Mucosa of gallbladder (tissue), 1 donor: Measurements from ENCODE around the gene SPRTN. TPM values are rescaled to one million over a fixed set of nuclear protein-coding genes. Genes with fewer than 3 reads are reported as not detected.
"Not testable (repeated sequence)": the region's sequence is repeated elsewhere in the genome, so short reads cannot be mapped to it uniquely, and the experiment has no call there.

Source experiments
- DNase-seq: peaks from one replicate; pipeline ENCODE4 v3.0.0-alpha.2; 2020; ENCODE audit warnings: low spot score
- total RNA-seq: library from RNA; stranded (reverse); gene quantifications from one replicate; pipeline ENCODE4 v1.2.1, GENCODE V29; 2021
- donor health status: DM: no; HTN: no; CAD: no.

Gene SPRTN
- total RNA-seq, 1 donor from 2014 or later = 10.6 TPM

DNA sequence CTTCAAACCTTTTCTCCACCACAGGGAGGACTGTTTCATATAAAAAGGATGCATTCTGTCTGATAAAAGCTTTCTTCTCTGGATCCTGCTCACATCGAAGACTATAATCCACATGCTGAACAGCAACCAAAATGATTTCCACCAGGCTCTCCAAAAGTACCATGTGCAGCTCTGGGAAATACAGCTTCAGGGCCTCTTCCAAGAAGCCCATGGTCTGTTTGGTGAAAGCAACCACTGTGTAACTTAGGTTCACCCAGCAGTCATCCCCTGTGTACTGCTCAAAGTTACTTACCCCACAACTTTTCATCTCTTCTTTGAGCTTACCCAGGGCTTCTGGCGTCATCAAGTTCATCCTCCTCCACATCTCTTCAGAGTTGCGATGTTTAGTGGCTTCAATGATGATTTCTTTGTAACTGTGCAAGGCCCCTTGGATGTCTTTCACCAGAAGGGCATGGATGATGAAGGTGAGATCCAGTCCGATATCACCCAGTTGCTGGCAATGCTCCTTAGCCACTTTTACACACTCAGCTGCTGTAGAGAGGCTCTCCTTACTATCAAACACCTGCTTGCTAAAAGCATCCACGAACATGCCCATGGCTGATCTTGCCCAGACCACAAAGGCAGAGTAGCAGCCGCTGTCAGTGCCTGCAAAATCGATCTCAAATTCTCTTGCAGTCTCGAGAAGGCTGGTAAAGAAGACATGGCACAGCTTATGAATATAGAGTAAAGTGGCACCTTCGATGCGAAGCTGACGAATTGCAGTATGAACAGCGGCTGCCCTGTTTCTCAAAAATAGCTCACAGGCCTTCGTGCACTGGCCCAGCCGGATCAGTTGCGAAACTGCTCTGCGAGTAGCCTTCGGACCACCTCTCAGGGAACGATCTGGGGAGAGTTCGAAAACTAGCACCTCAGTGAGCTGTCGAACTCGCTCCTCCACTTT lies 2.2 kb upstream of the SPRTN start:
- DNase-seq = no peak

DNA sequence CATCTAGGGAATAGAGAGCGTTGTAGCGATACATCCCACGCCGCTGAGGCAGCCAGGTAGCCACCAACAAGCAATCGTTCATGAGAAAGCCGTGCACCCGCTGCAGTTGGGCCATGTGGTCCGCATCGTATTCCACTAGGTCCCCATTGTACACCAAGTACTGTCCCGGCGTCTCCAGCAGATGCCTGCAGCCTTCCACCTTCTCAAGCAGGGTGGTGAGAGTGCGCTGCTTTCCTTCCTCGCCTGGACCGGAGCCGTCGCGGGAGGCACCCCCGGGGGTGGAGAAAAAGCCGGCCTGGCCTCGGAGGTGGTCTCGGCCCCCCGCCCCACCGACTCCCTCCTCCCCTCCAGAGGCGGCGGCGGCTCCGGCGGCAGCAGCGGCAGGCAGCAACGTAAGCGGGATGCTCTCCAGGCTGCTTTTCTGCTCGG lies 1.0 kb upstream of the SPRTN start:
- no peak for DNase-seq

DNA sequence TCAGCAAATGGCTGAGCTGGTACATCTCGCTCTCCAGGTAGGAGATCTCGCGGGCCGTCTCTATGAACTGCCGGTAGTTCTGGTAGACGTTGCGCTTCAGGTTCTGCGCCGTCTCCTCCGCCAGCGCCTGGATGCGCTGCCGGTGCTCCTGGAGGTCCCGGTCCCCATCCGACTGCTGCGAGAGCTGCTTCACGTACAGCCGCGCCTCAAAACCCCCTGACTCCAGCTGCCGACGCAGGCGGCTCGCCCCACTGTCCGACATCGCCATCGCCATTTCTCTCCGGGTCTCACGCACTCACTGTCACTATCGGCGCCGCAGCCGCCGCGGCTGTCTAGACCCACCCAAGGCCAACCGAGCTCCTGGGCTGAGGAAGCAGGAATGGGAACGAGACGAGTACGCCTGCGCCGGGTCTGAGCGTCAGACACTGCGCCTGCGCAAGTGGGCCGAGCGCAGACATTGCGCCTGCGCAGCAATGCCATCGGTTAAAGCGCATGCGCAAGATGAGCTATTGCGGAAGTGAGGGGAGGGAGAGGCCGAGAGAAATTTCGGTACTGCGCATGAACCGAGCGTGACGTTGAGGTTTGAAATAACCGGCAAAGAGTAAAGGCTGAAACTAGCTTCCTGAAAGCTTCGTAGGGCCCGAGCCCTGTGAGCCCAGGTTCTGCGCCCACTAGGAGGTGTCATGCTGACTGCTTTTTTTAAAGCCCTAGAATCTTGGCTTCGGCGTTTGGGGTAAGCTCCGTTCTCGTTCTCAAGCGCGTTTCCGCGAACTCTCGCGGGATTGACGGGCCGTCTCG lies 422 bp upstream of the SPRTN start, which contains the start of gene EXOC8:
Gene EXOC8 (minus strand): TSS at position 381 of the 798 bp plus-strand sequence. CDS start 107 bp downstream, at position 274.
- DNase-seq = peak; percentile 97

DNA sequence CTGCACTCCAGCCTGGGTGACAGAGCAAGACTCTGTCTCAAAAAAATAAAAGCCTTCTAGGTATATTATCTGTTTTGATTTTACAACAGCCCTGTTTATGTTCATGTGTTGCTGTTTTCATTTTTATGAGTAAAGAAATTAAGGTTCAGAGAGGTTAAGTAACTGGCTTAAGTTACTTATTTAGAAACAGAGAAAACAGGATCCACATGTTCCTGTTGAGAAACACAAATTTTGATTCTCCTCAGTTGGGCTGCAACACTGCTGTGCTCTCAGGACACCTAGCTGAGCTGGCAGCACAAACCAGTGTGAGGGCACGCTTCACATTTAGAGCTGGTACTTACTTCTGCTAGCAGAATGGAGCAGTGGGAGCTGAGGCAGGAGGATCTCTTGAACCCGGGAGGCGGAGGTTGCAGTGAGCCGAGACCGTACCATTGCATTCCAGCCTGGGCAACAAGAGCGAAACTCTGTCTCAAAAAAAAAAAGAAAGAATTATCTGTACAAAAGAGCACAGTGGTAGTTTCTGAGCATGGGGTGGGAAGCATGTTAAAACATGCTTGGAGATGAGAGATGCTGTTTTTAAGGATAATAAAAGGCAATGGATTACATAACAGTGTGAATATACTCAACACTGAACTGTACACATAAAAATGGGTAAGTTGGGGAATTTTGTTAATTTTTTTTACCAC lies 2.4 kb downstream of the SPRTN start:
- DNase-seq = no peak

DNA sequence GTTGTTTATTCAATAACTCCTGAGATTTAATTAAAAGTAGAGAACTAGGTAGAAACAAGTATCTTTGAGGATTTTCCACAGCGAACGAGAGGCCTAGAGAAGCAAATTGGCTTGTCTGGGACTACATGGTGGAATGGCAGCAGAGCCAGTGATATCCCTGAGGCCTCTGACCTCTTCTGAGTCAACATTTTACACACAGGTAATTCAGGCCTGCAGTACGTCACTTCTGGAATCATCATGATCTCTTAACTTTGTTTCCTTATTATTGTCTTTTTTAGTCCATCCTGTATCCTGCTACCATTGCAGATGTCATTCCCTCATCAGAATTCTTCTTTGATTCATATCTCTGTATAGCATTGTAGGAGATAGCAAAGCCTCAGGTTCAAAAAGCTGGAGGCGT lies 9.9 kb downstream of the SPRTN start:
- DNase-seq = no peak

DNA sequence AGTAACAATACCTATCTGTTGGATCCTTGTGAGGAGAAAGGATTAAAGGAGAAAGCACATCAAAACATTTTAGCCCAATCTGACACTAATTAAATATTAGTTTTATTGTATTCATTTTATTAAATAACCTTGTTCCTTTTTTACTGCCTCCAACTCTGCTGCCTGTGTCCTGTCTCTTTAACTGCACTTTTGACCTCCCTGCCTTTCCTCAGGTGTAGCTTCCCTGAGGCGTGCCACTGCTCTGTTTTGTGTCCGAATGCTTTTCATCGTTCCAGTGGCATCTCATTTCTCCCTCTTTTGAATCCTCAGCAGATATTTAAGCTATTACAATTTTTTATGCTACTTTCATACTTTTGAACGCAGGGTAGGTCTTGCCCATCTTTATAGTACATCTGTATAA lies 10.3 kb downstream of the SPRTN start:
- no peak for DNase-seq

DNA sequence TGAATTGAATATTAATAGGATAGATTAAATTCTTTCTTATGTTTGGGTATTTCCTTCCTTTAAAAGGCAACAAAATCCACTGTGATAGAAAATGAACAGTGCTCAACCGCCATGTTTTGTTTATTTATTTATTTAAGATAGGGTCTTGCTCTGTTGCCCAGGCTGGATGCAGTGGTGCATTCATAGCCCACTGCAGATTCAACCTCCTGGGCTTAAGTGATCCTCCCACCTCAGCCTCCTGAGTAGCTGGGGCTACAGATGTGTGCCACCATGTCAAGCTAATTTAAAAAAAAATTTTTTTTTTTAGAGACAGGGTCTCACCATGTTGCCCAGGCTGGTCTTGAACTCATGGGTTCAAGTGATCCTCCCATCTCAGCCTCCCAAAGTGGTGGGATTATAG lies 10.8 kb downstream of the SPRTN start:
- DNase-seq = not testable (repeated sequence)

DNA sequence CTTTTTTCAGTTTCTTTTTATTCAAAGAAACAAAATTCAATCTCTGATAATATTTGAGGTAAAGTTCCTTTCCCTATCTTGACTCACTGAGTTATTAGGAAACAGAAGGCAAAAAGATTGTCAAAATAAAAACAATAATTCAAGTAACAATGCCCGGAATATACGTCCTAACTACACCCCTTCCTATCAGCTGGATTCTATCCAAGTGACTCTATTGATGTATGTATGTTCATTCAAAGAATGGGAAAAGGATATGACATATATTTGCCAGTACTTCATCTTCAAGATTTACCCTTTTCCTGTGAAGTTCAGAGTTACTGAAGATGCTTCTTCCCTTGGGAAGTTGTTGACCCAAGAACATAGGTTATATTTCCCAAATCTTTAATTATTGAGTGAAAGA lies 13.7 kb downstream of the SPRTN start:
- DNase-seq = no peak

DNA sequence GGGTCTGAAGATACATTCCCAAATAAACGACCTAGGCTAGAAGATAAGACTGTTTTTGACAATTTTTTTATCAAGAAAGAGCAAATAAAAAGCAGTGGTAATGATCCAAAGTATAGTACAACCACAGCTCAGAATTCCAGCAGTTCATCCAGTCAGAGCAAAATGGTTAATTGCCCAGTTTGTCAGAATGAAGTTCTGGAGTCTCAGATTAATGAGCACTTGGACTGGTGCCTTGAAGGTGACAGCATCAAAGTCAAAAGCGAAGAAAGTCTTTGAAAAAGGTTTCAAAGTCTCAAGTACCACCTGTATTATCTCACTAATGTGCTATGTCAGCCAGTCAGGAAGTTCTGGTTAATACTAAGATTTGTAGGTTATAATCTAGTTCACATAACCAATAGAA lies 15.0 kb downstream of the SPRTN start:
- no peak for DNase-seq

DNA sequence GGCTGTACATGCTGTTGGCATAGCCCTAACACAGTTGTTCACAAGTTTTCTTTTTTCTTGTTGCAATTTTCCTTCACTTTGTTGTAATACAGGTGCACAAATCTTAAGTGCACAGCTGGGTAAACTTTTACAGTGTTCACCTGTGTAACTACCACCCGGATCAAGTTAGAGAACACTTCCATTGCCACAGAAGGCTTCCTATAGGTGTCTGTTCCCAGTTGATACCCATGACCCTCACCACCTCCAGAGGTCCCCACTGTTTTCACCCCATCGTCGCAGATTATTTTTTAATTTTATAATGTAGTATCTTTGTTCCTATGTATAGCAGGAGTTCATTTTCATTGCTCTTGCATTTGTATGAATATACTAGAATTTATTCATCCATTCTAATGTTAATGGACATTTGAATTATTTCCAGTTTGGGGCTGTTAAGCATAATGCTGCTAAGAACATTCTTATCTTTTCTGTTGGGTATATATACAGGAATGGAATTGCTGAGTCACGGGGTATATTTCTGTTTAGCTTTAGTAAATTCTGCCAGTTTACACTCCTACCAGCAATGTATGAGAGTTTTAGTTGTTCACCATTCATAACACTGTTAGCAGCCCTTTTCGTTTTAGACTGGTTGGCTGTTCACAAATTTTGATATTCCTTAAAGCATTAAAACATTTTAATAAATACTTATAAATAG lies 16.4 kb downstream of the SPRTN start:
- DNase-seq = no peak

DNA sequence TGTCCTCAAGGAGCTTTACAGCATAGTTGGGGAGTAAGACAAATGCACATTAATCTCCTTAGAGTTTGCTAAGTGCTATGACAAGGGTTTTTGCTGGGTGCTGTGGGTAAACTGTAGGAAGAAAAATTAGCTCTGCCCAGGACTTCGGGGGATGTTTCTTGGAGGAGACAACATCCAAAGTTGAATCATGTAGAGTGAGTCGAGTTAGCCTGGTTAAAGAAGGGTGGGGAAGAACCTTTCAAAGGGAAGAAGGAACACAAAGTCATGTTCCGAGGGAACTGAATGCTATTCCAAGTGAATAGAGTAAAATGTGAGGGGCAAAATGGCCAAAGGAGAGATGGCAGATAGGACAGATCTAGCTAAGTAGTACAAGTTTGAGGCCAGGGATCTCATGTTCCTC lies 17.1 kb downstream of the SPRTN start:
- no peak for DNase-seq

DNA sequence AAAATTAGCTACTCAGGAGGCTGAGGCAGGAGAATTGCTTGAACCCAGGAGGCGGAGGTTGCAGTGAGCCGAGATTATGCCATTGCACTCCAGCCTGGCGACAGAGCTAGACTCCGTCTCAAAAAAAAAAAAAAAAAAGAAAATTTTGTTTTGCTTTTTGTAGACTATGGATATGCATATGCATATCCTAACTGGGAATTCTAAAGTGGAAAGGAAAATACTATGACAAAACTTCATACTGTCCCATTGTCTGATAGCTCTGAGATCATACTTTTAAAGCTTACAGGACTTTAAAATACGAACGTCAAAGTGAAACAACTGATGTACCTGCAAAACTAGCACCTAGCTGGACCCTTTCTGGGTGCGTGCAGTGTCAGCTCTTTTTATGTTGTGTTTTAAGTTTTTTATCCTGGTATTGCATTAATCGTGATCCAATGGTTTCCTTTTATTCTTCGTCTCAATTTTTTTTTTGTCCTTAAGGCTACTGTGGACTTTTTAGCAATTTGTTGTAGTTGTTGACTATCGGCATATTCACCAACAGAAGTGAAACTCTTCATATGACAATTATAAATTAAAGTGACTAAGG lies 19.2 kb downstream of the SPRTN start:
- DNase-seq = no peak

DNA sequence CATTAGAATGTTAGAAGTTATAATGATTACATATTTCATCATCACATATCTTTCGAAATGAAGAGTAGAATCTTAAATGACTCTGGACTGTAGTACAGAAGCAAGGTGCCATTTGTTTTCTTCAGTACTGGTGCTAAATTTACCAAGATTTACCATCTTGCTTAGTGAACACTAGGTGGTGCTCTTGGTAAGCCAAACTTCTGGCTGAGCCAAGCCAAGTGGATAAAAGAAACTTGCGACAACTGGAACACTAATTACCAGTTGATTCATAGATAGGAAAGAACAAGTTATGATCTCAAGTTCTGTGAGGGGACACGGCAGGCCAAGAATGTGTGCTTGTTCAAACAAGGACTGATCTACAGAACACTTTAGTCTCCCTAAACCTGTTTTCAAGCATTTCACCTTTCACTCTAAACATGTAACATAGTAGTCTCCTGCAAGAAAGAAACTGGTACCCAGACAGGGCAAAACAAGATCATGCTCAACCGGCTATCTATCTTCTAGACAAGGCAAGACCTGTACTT lies 19.8 kb downstream of the SPRTN start:
- DNase-seq = peak; percentile 31

DNA sequence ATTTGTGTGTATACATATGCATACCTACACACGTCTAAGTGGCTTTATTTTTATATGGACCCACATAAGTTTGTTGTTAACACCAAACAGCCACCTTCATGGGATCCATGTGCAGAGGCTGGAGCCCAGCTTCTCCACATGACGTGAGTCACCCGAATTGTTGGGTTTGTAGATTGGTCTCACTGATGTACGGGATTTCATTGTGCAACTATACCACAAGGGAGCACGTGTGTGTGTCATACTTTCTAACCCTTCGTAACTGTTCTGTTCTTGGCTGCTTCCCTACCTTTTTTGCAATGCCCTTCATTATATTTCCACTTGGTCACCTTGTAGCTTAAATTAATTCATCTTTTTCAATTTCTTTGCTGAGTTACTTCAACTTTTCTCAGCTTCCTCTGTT lies 21.0 kb downstream of the SPRTN start:
- DNase-seq = no peak

DNA sequence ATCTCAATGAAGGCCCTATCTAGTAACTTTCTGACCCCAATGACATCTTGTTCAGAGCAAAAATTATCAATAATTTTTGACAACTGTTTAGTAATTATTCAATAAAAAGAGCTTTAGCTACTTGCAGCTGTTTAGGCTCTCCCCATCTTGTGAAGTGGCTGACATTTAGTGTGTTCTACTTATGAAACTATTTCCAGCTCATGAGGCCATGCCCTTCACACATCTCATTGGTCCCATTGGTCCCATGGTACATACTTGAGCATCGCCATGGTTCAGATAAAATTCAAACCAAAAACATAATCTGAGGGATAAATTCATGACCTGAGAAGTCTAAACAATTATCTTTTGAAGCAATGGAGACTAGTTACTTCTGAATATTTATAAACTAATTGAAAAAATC lies 24.2 kb downstream of the SPRTN start:
- no peak for DNase-seq

DNA sequence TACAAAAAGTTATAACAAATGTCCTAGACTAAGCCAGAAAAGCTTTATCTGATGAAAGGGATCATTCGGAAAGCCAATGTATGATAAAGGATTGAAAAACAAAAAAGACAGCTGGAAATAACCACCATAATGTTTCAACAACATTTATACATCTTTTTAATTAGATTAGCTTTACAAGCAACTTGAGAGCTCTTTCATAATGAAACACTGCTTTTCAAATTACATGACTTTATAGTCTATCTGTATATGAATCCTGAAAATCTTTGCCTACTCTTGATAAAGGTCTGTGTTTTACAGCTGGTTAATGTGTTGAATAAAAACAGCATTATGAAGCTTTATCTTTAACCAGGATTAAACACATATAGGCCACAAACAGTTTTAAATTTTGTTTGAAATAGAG lies 25.5 kb downstream of the SPRTN start:
- no peak for DNase-seq

DNA sequence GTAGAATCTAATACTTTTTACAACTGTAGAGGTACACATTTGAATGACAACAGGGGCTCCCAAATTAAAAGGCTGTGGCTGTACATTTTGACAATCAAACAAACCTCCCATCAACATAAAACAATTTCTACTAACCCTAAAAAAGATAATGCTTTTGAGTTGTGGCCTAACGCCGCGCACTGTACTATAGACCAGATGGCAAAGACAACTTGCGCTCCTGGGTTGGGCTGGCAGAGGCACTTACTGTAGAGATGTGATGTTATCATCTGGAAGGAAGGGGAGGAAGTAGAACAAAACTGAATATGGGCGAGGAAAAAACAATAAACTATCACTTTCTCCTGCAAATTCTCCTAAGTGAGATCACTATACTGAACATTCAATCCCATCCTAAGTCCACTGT lies 26.1 kb downstream of the SPRTN start:
- DNase-seq = no peak

DNA sequence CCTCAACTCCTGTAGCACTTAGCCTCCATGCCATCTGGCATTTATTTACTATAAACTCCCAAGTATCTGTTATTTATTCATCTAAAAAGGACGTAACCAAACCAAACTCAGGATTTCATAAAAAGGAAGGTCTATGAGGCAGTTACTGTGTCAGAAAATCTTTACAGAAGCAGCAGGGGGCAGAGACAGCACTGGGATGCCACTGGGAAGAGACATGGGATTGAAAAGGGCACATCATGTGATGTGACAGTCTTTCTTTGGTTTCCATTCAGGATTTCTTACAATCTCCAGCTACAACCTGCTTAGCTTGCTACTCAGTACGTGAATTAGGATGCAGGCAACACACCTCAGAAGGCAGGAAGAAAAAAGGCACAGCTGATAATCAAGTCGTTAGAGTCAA lies 31.2 kb downstream of the SPRTN start:
- no peak for DNase-seq

DNA sequence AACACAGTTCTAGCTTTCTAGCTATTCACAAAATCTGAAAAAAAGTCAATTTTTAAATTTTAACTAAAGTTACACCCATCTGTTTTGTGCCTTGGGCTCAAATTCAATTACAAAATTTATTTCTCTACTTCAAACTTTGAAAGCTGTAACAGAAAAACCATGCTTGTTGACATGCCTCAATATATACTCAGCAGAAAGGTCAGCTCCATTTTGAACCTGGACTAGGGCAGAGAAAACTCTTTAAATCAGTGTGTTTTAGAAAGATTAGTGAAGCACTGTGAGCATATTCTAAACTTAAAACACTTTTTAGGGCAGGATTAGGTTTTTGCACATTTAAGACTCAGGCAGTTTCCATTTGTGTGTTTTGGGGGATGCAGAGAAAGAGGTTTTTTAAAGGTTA lies 34.4 kb downstream of the SPRTN start:
- no peak for DNase-seq

DNA sequence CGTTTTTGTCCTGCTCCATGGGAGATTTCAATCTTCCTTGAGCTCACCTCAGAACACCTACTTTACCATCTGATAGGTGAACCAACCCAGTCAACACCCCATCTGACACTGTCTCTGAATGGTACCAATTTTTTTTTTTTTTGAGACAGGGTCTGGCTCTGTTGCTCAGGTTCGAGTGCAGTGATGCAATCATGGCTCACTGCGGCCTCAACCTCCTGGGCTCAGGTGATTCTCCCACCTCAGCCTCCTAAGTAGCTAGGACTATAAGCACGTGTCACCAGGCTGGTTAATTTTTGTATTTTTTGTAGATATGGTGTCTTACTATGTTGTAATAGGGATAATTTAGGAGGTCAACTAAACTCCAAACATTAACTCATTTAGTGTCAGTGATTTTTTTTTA lies 36.3 kb downstream of the SPRTN start:
- no peak for DNase-seq

DNA sequence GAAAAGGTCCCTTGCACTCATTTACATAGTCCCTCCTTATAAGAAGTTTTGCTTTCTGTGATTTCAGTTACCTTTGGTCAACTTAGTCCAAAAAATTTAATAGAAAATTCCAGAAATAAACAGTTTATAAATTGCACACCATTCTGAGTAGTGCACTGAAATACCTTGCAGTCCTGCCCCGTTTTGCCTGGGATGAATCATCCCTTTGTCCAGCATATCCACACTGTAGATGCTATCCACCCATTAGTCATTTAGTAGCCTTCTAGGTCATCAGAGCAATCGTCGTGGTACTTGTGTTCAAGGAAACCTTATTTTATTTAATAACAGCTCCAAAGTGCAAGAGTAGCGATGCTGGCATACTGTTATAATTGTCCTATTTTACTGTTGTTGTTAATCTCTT lies 38.0 kb downstream of the SPRTN start:
- DNase-seq = no peak
